GM18907 (cell line): Measurements from ENCODE around the gene UBE2C.
A peak's percentile ranks its signal among the peaks of the same experiment; 100 is the strongest.

Source experiments
- ATAC-seq: cut with Tn5 transposase; IDR thresholded peaks from one replicate; pipeline ENCODE4 v1.9.1; 2021; ENCODE audit warnings: mild to moderate bottlenecking, moderate library complexity; ENCODE audit not compliant: unreplicated experiment

UBE2C gene

GRCh38 chr20:45857114-45857881 lies 44.9 kb downstream of the UBE2C start, which contains the start of the genes ACOT8 and ZSWIM3:
Gene ACOT8 (minus strand): TSS chr20:45857392. CDS start chr20:45857315, 77 bp downstream.
Gene ZSWIM3 (plus strand): TSS chr20:45857614. CDS start chr20:45857826, 212 bp downstream.
- peak; percentile 95 for ATAC-seq

DNA sequence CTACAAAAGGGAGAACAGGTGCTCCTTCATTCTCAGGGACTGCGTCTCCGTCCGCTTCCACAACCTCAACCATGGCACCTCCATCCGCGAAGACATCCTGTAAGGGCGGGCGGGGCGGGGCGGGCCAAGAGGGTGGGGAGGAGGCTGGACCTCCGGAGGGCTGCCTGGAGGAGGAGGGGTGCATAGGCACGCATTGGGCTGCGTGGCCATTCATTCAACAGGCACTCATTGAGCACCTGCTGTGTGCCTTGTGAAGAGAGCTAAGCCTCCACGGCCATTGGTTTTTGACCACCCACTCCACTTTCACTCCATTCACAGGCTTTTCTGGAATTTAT lies 45.4 kb downstream of the UBE2C start:
- ATAC-seq, result peak; percentile 23

DNA sequence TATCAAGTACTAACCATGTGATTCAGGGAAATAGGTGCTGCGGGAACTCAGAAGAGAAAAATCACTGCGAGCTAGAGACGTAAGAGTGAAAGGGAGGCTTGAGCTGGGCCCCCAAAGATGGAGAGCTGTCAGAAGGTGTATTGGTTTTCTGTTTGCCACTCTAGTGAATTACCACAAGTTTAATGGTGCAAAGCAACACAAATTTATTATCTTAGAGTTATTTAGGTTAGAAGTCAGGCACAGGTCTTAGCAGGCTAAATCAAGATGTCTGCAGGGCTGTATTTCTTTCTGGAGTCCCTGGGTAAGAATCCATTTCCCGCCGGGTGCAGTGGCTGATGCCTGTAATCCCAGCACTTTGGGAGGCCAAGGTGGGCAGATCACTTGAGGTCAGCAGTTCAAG lies 47.5 kb downstream of the UBE2C start:
- ATAC-seq, result no peak

DNA sequence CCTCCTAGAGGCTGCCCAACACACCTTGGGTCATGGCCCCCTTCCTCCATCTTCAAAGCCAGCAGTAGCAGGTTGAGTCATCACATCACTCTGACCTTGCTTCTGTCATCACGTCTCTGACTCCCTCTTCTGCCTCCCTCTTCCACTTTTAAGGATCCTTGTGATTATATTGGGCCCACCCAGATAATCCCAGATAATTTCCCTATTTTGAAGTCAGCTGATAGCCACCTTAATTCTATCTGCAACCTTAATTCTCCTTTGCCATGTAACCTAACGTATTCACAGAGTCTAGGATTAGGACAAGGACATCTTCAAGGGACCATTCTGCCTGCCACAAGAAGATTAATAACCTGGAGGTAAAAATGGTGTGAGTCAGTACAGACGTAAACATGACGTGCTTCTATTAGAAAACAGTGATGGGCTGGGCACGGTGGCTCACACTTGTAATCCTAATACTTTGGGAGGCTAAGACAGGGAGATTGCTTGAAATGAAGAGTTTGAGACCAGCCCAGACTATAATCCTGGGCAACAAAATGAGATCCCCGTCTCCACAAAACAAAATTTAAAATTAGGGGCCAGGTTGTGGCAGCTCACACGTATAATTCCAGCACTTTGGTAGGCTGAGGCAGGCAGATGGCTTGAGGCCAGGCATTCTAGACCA lies 48.2 kb downstream of the UBE2C start:
- no peak for ATAC-seq

DNA sequence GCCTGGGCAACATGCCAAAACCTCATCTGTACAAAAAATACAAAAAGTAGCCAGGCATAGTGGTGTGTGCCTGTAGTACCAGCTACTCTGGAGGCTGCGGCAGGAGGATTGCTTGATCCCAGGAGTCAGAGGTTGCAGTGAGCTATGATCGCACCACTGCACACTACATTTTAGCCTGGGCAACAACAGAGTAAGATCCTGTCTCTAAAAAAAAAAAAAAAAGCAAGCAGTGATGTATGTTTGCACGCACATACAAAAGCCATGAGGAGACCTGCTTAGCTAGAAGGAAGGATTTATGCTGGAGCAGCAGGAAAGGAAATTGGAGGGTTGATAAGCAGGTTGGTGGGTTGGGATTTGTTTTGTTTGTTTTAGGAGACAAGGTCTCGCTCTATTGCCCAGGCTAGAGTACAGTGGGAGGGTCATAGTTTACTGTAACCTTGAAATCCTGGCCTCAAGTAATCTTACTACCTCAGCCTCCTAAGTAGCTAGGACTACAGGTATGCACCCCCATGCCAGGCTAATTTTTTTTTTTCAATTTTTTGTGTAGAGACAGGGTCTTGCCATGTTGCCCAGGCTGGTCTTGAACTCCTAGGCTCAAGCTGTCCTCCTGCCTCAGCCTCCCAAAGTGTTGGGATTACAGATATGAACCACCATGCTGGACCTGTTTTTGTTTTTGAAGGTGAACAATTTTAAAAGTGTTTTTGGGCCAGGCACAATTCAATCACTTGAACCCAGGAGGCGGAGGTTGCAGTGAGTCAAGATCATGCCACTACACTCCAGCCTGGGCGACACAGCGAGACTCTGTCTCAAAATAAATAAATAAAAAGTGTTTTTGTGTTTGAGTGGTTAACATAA lies 49.0 kb downstream of the UBE2C start:
- ATAC-seq, result no peak

DNA sequence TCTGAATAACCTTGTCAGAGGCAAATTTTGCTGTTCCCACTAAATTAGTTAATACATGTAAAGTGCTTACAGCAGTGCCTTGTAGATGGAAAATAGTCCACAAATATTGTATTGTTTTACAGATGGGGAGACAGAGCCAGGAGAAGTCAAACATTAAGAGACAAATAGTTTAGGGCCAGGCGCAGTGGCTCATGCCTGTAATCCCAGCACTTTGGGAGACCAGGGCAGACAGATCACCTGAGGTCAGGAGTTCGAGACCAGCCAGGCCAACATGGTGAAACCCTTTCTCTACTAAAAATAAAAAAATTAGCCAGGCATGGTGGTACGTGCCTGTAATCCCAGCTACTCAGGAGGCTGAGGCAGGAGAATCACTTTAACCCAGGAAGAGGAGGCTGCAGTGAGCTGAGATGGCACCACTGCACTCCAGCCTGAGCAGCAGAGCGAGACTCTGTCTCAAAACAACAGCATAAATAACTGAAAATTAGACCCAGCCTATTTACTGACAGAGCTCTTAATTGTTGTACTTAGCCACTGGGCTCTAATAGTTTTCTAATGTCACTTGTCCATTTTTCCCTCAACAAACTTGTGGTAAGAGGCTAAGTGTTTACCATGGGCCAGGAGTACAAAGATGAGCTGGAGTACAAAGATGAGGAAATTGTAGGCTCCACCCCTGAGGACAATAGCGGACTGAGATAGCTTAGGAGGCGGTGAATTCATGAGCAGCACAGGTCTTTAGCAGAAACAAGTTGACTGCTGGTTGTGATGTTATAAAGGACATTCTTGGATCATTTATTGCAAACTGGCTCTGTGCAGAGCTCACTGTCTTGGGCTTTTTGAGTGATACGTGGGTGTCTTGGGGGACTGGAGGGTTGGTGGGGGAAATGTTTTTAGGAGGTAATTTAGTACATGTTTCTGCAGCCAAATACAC lies 51.4 kb downstream of the UBE2C start:
- ATAC-seq, result no peak

GRCh38 chr20:45866454-45866853 lies 54.0 kb downstream of the UBE2C start:
- ATAC-seq, result no peak
